Heart right ventricle (tissue), 16 donors: ENCODE measurements around the gene AUTS2. TPM values are rescaled to one million over a fixed set of nuclear protein-coding genes. Genes with fewer than 3 reads are reported as not detected.

Experiments used
- ATAC-seq, 8 donors: fragments of 200-7000 bp; cut with Tn5 transposase; one replicate each; pipeline ENCODE4 v1.9.1; 2020; ENCODE audit warnings: mild to moderate bottlenecking in 8 of 8, moderate library complexity in 8 of 8, moderate number of reproducible peaks in 1 of 8
- DNase-seq, 2 donors: peaks; one replicate each; pipeline ENCODE4 v3.0.0-alpha.2; 2020
- H3K27ac ChIP-seq, 10 donors: fragments of 200-600 bp; sonication (generic) in 2 of 10; one replicate each; pipeline versions ENCODE4 v1.5.0 to v1.8.0; 2020 to 2022; ENCODE audit warnings: mild to moderate bottlenecking in 3 of 10
- H3K27me3 ChIP-seq, 7 donors: fragments of 200-600 bp; one replicate each; pipeline ENCODE4 v1.8.0; 2021 to 2022; ENCODE audit warnings: mild to moderate bottlenecking in 2 of 7
- H3K36me3 ChIP-seq, 9 donors: fragments of 200-600 bp; sonication (generic) in 1 of 9; one replicate each; pipeline versions ENCODE4 v1.5.0 to v1.8.0; 2020 to 2022; ENCODE audit warnings: mild to moderate bottlenecking in 2 of 9
- H3K4me1 ChIP-seq, 9 donors: fragments of 200-600 bp; sonication (generic) in 1 of 9; one replicate each; pipeline versions ENCODE4 v1.5.0 to v1.8.0; 2020 to 2022; ENCODE audit warnings: mild to moderate bottlenecking in 4 of 9
- H3K4me3 ChIP-seq, 10 donors: fragments of 200-600 bp; sonication (generic) in 2 of 10; one replicate each; pipeline versions ENCODE4 v1.5.0 to v1.8.0; 2020 to 2022; ENCODE audit warnings: mild to moderate bottlenecking in 7 of 10, moderate library complexity in 2 of 10
- H3K9me3 ChIP-seq, 11 donors: fragments of 200-600 bp in 10 of 11; sonication (generic) in 2 of 11; one replicate each; pipeline versions ENCODE4 v1.5.0 to v1.8.0; 2013 to 2022; ENCODE audit warnings: mild to moderate bottlenecking in 2 of 11, control low read depth in 1 of 11, moderate library complexity in 1 of 11
- CTCF ChIP-seq, 9 donors: fragments of 200-600 bp; sonication (generic) in 2 of 9; IDR thresholded peaks; one replicate each; pipeline versions ENCODE4 v1.5.0 to v1.8.0; 2021 to 2022; ENCODE audit warnings: antibody characterized with exemption in 9 of 9, mild to moderate bottlenecking in 5 of 9, moderate library complexity in 1 of 9
- WGBS, 2 donors: extraction: QIAGEN DNeasy Blood & Tissue Kit; methylation state at CpG; one replicate each; pipeline ENCODE4 v1.1.7; 2013; ENCODE audit warnings: inconsistent platforms in 1 of 2; 5-methylcytosine and 5-hydroxymethylcytosine counted together
- intact Hi-C, 10 donors: fragments of 100-400 bp; cut with DNase I; formaldehyde crosslinking; loops; one replicate each; pipeline versions ENCODE4 v1.11.1 to v1.14.2; 2022
- polyA plus RNA-seq, 2 donors: library from polyadenylated mRNA; stranded (reverse); fragments of 200-250 nt; gene quantifications; one replicate each; pipeline ENCODE4 v1.2.3, GENCODE V29; 2013
- total RNA-seq, 10 donors: library from RNA; stranded (reverse); fragmentation: NEBNext Ultra II Directional in 3 of 10; extraction: Animal tissue kit (Norgen Biotek cat#: 25700) in 3 of 10; gene quantifications; one replicate each; pipeline versions ENCODE4 v1.2.1 to v1.2.4, GENCODE V29; 2021 to 2023
- donor health status: Arrhythmogenic right ventricular cardiomyopathy.
- donor health status: ischemic (EF 13 %, LVEDD 7.1; RV severe dilation, severe dysfunction).
- donor health status: healthy with polysubstance abuse.
- donor health status: DM: no; HTN: yes; CAD: no.
- donor health status: DM: no; HTN: no; CAD: no.
- donor health status: ischemic (EF 25% LVEDD 6.9; RV normal size, moderate dysfunction).
- donor health status: ischemic (EF 25% LVEDD 5.7; RV mildly dilated, moderate dysfunction).
- donor health status: healthy.
- donor health status: DM: yes; HTN: yes; CAD: no.
- donor health status: Ischemic cardiomyopathy.
- donor health status: ischemic (EF 35%, LVEDD 5.7; RV mildly dilated, moderate dysfunction).
- donor health status: nonischemic (EF 11% LVEDD 7.7; RV severe dilation, severe dysfunction).
- donor health status: DM: yes; HTN: yes; CAD: no.
- donor health status: PGD.
- donor health status: ischemic (EF 29% LVEDD 5.4; RV normal size, mild dysfunction).
- donor health status: nonischemic (EF 23%, LVEDD 6.1; RV moderate dilation, normal function).

AUTS2 gene
- total and polyA plus RNA-seq, 12 donors: 1.6 to 11.2 (median 7.3) TPM

- 96 to 97% methylated on average over 17 of the region's 17 CpGs for WGBS, 2 donors
- DNase-seq: no peak
Measured at GRCh38 chr7:70638158-70639107, 1040.2 kb downstream of the AUTS2 start.

GRCh38 chr7:70640266-70640833 lies 1042.1 kb downstream of the AUTS2 start:
- DNase-seq (no peak), ATAC-seq (no peak)
- TF ChIP-seq CTCF (IDR thresholded peaks at IDR 0.05): no peak
- no peaks in the 10 kb centered on the region for H3K36me3 ChIP-seq
- H3K4me1 ChIP-seq: no peaks in the 10 kb centered on the region
- no peak overlapping the region for H3K4me3 ChIP-seq
- intact Hi-C loops: no loop called here
- H3K27ac ChIP-seq: no peak overlapping the region
- WGBS, 2 donors: 97 to 98% methylated on average over 5 of the region's 5 CpGs
- peaks cover 0 to 9% (median 0%) of the 10 kb centered on the region in 11 donors for H3K9me3 ChIP-seq
- no peaks in the 10 kb centered on the region for H3K27me3 ChIP-seq

More at GRCh38 chr7:70638158-70639107, 1040.2 kb downstream of the AUTS2 start:
- H3K27me3 ChIP-seq: no peaks in the 10 kb centered on the region
- TF ChIP-seq CTCF (IDR thresholded peaks at IDR 0.05): no peak
- H3K4me3 ChIP-seq: no peak overlapping the region
- H3K9me3 ChIP-seq: peaks cover 0 to 9% (median 0%) of the 10 kb centered on the region in 11 donors
- H3K27ac ChIP-seq: no peak overlapping the region
- intact Hi-C loops: no loop called here
- no peaks in the 10 kb centered on the region for H3K36me3 ChIP-seq
- no peaks in the 10 kb centered on the region for H3K4me1 ChIP-seq
- ATAC-seq: no peak

- Histone ChIP-seq H3K27ac (no peak overlapping the region), H3K36me3 (no peaks in the 10 kb centered on the region), H3K27me3 (no peaks in the 10 kb centered on the region), H3K9me3 (peaks cover 0 to 9% (median 0%) of the 10 kb centered on the region in 11 donors), H3K4me3 (no peak overlapping the region), H3K4me1 (no peaks in the 10 kb centered on the region)
- WGBS, 2 donors: 90 to 92% methylated on average over 2 of the region's 2 CpGs
- ATAC-seq (no peak), DNase-seq (no peak)
- no peak for TF ChIP-seq CTCF (IDR thresholded peaks at IDR 0.05)
- intact Hi-C loops: no loop called here
Measured at GRCh38 chr7:70641882-70642281, 1043.6 kb downstream of the AUTS2 start.

GRCh38 chr7:70645279-70645678 lies 1047.0 kb downstream of the AUTS2 start:
- Histone ChIP-seq H3K36me3 (no peaks in the 10 kb centered on the region), H3K4me3 (no peak overlapping the region), H3K27ac (no peak overlapping the region), H3K9me3 (peaks cover 0 to 9% (median 0%) of the 10 kb centered on the region in 11 donors), H3K27me3 (no peaks in the 10 kb centered on the region), H3K4me1 (no peaks in the 10 kb centered on the region)
- ATAC-seq: no peak
- intact Hi-C loops: no loop called here
- no peak for TF ChIP-seq CTCF (IDR thresholded peaks at IDR 0.05)
- DNase-seq: no peak
- WGBS, 2 donors: 83 to 99% methylated on average over 8 of the region's 8 CpGs
